Mammary epithelial cell (primary cell): ENCODE data around the gene PMAIP1.

Experiments
- CTCF ChIP-seq, 2 donors: IDR thresholded peaks in 1 of 2; conservative IDR thresholded peaks in 1 of 2; 2 replicates each; pipeline ENCODE4 v1.5.1; 2011 to 2012; ENCODE audit warnings: inconsistent platforms in 2 of 2, low read length in 2 of 2, mild to moderate bottlenecking in 2 of 2, control low read depth in 1 of 2, low read depth in 1 of 2; ENCODE audit not compliant: insufficient read depth in 1 of 2; ENCODE audit errors: extremely low read depth in 1 of 2
- EZH2 ChIP-seq: IDR thresholded peaks from 2 replicates; pipeline ENCODE4 v1.6.1; 2012; ENCODE audit warnings: low read length, inconsistent platforms, borderline replicate concordance

- TF ChIP-seq CTCF (conservative IDR thresholded peaks at IDR 0.05 in 1 of 2, IDR thresholded peaks at IDR 0.05 in 1 of 2; ENCODE audit: extremely low read depth in 1 of 2, insufficient read depth in 1 of 2, low read depth in 1 of 2, low read length in 2 of 2) (no peak), EZH2 (no peak)
Measured at GRCh38 chr18:59921384-59921891, 21.6 kb downstream of the PMAIP1 start.
